Stimulated activated CD4-positive, alpha-beta T cell treated with anti-CD3 and anti-CD28 coated beads, TNF-alpha, amount 100 ng/mL, for 24 hours (primary cell): ENCODE results near the gene POFUT2.
"Not testable (repeated sequence)": the region's sequence is repeated elsewhere in the genome, so short reads cannot be mapped to it uniquely, and the experiment has no call there.

Source experiments
- DNase-seq, 3 experiments: peaks; one replicate each; pipeline ENCODE4 v3.0.0-alpha.2; 2020; ENCODE audit warnings: low read depth in 3 of 3

POFUT2 gene

DNA sequence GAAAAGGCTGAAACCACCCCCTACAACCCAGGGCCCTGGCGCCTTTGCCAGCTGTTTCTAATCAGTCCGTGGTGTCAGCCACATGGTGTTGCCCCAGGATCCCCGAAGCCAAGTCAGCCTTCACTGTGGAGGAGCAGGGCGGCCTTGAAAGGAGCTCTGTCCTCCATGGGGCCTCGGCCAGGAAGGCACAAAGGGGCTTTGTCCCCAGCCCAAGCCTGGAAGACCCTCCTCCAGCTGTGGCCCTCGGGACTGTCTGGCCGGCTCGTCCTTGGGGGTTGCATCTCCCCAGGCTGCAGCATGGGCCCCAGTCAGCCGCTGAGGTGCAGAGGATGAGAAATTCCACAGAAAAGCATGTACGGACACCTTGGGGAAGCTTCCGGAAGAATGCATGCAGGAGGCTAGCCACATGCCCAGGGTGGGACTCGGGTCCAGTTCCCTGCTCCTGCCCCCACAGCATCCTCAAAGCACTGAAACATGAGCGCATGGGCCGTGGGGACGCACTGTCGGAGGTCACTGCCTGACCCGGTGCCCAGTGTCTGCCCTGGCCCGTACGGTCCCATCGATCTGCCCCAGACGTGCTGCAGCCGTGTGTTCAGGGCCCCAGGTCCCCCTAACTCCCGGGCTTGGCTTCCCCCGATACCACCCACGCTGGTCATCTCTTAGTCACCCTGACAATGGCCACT is 38.6 kb upstream of the POFUT2 start:
- no peak for DNase-seq

DNA sequence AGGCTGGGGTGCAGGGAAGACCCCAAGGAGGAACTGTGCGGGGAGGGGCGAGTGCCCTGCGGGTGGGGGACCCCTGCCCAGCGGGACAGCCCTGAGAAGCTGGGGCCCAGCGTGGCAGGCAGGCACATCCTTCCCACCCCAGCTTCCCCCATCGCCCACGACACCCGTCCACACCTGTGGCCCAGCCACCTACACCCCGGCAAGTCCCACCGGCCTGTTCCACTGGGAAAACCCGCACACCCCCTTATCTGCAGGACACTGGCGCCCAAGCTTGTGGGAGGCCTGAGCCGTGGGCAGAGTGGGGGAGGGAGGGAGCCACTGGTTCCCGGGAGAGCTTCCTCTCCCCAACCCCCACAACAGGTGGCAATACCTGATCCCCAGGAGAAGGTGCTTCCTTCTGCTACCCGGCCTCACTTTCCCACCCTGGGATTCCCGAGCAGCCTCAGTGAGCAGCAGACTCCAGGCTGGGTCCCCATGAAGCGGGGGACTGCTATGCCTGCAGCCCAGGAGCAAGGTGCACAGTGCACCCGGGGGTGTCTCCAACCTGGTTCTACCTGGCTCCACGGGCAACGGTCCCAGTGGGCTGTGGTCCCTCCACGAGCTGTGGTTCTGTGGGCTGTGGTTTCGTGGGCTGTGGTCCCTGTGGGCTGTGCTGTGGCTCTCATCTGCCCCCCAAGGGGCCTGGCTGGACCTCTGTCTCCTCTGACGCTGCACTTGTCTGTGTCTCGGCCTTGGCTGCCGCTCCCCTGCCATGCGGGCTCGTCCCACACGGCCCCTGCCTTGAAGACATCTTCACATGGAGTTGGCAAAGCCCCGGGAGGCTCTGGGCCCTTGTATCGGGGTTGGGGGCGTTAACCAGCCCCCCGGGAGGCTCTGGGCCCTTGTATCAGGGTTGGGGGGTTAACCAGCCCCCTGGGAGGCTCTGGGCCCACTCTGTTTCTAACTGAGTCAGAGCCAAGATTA is 37.8 kb upstream of the POFUT2 start:
- DNase-seq: no peak

DNA sequence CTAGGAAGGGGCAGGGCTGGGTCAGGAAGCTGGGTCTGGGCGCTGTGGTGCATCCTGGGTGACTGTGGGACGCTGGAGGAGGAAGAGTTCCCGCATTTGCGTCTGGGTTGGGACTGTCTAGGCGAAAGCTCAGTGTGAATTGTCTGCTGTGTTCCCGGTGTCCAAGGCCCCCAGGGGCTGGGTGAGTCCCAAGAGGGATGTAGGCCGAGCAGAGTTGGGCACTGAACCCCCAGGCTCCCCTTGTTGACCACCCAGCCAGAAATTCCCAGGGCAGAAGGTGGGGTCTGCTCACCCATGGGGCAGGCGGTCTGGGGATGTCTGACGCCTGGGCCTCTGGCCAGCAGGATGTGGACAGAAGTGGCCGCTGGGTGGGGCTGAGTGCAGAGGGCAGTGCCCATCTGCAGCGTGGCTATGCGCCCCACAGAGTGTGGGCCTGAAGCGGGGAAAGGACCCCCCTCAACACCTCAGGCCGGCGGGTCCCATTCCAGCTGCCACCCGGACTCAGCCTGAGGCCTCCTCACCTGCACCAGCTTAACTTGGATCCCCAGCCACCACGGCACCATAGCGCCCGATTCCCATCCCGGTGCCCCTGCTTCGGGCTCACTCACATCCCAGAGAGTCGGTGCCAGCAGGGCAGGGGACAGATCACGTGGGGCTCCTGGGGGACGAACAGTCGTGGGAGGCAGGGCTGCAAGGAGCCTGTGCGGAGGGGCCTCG is 37.0 kb upstream of the POFUT2 start:
- DNase-seq: no peak

DNA sequence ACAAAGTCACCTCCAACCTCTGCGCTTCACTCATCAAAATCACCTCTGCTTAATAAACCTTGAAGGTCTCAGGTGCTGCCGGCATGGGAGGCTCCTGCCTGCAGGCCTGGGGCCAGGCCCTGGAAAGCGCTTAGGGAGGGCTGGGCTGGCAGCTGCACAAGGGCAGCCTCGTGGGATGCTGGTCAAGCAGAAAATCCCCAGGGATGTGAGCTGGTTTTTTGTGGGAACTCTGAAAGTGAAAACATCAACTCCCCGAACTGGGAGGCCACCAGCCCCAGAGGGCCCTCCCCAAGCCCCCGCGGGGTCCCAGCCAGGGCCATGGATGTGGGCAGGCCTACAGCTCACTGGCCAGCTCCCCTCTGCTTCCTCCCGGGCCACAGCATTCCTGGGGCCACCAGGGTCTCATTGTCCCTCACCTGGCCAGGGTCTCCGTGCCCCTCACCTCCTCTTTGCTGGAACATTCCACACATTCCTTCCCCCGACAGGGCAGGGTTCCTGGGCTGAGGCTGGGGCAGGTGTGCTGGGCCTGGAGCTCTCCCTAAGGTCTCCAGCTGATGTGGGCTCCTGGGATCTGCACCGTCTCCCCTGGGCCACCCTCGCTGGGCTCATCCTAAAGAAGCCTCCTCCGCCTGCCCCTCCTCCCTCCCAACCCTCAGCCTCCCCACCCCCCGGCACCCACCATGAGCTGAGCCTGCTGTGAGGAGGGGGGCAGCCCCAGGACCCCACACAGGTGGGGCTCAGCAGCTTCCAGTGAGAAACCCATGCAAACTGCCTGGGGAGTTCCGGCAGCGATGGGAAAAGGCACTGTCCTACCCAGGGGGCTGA is 36.0 kb upstream of the POFUT2 start:
- DNase-seq: no peak

DNA sequence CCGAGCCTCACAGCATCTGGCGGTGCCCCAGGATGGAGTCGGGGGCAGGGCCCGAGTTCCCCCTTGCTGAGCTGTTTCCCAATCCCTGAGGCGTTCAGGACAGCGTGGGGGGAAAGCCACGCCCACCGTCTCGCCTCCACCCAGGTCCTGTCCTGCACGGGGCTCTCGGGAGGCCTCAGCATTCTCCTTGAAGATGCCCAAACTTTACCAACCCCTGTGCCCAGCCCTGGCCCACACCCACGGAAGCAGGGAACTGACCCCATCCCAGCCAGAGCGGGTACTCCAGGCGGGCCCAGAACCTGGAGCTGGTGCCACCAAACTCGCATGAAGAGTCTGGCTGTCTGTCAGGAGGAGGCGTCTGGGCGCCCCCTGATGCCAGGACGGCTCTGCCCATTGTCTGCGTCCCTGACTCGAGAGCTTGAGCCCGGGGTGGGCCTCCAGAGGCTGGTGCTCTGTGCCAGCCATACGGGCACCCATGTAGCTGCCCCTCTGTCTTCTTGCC is 35.3 kb upstream of the POFUT2 start:
- DNase-seq: no peak

DNA sequence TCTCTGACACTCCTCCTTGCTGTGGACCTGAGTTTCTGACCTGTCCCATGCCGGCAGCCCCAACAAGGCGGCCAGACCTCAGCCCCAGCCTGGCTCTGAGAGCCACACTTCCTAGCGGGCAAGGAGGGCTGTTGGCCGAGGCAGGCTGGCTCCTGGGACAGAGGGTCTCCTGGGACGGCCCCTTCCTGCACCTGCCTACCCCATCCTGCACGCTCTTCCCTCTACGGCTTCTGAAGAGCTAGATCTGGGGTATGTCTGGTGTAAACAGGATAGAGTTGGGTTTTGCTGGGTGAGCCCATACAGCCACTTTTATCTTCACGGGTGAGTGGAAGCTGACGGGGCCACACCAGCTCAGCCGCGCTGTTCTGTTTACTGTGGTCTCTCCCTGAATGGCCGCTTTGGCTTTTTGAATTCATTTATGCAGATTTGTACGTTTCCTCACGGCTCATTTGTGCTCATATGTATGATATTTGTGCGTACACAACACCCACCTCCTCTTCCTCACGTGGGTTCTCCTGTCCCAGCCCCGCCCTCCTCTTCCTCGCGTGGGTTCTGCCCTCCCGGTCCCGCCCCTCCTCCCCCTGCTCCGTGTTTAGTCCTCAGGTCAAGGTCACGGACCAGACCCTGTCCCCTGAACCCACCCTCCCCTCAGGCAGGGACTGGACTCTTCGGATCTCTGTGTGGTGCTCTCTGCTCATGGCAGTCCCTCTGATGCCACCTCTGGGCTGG is 34.7 kb upstream of the POFUT2 start:
- no peak for DNase-seq

DNA sequence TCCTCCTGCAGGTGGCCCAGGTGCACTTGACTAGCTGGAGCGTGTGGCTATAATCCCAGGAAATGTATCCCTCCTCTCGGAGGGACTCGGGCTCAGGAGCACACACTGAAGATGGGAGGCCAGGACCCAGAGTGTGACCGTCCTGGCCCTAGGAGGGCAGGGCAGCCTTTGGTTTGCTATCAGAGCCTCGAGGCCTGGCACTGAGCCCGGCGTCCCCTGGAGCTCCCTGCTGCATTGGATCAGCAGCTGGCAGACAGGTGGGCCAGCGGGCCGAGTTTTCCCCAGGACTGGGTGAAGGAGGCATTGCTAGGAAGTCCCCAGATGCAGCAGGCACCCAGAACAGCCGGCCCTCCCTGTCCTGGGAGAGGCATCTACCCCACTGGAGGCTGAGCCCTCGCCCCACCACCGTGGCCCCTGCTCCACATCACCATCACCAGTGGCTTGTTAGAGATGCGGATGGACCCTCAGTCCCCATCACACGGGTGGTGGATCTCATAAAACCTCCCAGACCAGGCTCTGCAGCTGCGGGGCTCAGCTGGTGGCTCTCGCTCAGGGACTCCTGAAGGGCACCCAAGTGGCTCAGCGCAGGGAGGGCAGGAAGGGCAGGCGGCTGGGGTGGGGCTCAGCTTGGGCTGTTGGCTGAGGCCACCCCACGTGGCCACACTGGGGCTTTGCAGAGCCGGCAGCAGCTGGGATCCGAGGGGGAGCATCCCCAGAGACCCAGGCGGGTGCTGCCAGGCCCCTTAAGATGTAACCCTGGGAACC is 32.7 kb upstream of the POFUT2 start:
- DNase-seq: no peak

DNA sequence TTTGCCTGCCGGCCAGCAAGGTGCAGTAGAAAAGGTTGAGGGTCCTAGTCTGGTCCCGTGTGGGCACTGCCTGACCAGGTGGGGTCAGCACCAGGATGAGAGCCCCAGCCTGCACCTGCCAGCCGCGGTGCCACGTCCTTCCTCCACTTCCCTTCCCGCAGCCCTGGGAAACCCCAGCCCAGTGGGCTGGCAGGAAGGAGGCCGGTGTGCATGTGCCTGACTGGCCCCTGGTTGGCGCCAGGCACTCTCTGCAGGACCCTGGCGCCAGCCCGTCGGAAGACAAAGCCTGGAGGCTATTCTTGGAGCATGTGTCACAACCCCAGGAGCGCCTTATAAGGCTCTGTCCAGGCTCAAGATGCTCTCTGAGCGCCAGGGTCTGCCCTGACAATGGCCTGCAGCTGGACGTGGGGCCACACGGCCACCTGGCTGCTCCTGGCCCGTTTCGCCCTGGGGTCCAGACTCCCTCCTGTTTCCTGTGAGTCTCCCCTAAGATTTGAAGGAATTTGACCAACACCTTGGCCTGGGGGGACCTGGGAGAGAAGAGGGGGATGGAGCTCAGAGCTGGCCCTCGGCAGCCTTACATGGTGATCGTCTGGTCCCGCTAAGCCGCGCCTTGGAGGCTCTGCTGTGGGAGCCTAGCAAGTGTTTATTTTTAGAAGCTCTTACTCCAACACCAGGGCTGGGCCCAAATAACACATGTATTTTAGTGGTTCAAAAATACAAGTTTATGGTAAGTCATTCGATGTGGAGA is 31.9 kb upstream of the POFUT2 start:
- no peak for DNase-seq

DNA sequence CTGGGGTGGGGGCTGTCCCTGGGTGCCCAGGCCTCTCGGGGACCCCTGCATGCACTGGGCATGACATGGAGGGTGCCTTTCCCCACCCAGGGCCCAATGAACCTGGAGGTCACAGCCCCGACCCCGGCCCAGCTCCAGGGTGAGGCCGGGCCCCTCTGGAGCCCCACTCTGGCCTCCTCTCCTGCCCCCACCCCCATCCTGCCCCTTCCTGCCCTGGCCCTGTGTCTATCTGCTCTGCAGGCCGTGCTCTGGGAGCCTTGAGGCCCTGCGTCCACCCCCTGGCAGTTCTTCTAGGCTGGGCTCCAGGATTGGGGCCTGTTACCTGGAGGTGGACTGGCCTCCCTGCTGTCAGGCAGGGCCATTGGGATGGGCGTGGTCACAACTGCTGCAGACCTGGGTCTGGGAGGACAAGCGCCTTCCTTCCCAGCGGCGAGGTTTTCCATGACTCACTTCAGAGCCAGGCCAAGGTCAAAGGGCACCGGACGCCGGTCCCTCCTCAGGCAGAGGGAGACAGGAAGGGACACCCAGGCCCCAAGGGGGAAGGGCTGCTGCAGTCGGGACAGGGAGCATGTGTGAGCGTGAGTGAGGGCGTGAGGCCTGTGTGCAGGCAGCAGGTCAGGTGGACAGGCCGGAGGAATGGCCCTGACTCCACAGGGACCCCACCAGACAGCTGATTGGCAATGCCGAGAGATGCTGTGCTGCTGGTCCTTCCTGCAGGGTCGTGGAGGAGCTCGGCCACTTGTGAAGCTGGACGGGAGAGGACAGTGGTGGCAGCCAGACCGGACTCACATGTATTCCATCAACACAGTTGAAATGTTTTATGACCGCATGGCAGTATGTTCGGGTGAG is 31.1 kb upstream of the POFUT2 start:
- DNase-seq: no peak

DNA sequence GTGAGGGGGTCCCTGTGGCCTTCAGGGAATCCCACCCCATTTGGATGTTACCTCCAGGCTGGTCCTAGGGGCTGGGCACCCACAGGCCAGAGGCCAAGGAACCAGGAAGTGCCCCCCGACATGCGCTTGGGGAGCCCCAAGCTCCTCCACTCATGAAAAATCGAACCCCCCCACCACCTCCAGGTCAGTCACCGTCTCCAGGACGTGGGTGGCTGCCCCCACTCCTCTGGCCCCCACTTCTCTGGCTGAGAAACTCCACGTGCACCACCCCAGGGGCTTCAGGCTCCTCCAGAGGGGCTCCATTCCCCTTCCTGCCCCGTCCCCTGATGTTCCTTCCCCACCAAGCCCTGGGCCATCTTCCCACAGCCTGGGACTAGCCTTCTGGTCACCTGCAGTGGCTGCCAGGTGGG is 30.5 kb upstream of the POFUT2 start:
- no peak for DNase-seq

DNA sequence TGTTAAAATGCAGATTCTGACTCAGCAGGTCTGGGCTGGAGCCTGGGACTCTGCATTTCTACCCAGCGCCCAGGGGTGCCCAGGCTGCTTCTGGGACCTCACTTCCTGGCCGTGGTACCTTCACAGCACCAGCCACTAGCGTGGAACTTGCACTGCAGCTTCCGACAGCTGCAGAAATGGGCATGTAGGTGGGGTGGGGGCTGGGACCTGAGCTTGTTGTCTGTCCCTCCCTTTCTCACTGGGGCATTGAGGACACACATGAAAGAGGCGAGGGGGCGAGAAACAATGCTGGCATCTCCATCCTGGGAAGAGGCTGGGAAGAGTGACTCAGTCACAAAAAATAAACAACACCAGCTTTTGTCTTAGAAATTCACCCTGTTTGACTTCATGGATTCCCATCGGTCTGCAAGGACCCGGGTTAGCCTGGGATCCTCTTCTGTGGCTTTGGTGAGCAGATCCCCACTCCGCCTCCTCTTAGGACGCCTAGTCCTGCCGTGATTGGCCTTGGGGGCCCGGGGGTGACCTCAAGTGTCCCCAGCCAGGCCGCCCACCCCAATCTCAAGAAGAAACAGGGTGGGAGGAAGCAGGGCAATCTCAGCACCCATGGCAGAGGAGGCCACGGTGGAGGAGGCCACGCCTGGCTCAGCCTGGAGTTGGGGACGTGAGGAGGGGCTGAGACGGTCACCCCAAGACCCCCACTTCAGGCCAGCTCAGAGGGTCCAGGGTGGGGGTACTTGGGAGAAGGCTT is 29.9 kb upstream of the POFUT2 start:
- no peak for DNase-seq

DNA sequence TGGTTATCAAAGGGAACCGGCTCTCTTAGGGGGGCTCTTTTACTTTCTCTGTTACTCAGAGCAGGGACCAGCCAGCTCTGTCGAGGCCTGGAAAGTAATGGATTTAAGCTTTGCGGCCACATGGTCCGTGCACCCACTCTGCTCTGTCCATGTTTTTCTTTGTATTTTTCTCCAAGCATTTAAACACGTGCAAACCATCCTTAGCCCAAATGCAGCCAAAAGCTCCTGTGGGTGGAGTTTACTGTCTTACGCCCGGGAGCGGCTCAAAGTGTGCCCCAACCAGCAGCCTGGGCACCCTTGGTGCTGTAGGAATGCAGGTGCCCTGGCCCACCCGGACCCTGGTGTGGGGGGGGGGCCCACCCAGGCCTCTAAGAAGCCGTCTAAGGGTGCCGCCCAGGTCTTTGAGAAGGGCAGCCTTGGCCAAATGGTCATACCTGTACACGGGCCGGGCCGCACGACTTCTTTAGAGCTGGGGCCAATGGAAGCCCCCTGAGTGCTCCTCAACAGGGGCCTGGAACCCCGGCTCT is 29.2 kb upstream of the POFUT2 start:
- no peak for DNase-seq

DNA sequence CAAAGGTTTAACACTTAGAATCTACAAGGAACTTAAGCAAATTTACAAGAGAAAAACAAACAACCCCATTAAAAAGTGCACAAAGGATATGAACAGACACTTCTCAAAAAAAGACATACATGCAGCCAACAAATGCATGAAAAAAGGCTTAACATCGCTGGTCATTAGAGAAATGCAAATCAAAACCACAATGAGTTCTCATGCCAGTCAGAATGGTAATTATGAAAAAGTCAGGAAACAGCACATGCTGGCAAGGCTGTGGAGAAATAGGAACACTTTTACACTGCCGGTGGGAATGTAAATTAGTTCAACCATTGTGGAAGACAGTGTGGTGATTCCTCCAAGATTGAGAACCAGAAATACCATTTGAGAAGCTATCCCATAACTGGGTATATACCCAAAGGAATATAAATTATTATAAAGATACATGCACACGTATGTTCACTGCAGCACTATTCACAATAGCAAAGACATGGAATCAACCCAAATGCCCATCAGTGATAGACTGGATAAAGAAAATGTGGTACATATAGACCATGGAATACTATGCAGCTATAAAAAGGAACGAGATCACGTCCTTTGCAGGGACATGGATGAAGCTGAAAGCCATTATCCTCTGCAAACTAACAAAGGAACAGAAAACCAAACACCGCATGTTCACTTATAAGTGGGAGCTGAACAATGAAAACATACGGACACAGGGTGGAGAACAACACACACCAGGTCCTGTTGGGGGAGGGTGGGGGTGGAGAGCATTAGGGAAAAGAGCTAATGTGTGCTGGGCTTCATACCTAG is 28.2 kb upstream of the POFUT2 start:
- not testable (repeated sequence) for DNase-seq

DNA sequence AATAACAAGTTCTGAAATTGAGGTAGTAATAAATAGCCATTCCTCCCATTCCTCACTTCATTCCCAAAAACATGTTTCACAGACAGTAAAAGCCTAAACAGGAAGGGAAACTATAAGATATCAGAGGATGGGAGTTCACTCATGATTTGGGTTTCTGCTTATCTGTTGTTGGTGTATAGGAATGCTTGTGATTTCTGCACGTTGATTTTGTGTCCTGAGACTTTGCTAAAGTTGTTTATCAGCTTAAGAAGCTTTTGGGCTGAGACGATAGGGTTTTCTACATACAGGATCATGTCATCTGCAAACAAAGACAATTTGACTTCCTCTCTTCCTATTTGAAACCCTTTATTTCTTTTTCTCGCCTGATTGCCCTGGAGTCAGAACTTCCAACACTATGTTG is 26.0 kb upstream of the POFUT2 start:
- DNase-seq: no peak

DNA sequence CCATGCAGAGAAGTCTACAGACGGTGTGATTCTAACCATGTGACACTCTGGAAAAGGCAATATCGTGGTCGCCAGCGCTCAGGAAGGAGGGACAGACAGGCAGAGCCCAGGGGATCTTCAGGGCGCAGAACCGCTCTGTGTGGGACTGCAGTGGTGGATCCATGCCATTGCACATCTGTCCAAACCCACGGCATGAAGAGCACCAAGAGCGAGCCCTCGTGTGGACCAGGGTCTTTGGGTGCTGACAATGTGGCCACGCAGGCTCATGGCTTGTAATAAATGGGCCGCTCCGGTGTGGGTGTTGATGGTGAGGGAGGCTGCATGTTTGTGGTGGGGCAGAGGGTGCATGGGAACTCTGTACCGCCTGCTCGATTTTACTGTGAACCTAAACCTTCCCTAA is 25.3 kb upstream of the POFUT2 start:
- DNase-seq: no peak

DNA sequence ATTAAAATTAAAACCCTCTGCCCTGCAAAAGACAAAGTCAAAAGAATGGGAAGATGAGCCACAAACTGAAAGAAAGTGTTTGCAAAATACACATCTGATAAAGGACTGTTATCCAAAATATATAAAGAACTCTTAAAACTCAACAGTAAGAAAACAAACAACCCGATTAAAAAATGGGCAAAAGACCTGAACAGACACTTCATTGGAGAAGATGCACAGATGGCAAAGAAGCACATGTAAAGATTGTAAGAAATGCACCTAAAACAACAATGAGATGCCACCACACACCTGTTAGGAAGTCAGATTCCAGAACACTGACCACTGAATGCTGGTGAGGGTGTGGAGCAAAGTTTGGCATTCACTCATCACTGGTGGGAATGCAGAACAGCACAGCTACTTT is 24.6 kb upstream of the POFUT2 start:
- no peak for DNase-seq
